HG03025 (cell line): ENCODE results near the gene PCNX3.
"Not testable (repeated sequence)": the region's sequence is repeated elsewhere in the genome, so short reads cannot be mapped to it uniquely, and the experiment has no call there.

Source experiments
- ATAC-seq: cut with Tn5 transposase; IDR thresholded peaks from one replicate; pipeline ENCODE4 v1.9.1; 2021; ENCODE audit warnings: mild to moderate bottlenecking, moderate library complexity; ENCODE audit not compliant: unreplicated experiment, low FRiP score

The PCNX3 gene

GRCh38 chr11:65680192-65680743 lies 64.7 kb downstream of the PCNX3 start:
- no peak for ATAC-seq

GRCh38 chr11:65683480-65683879 lies 67.9 kb downstream of the PCNX3 start:
- ATAC-seq = not testable (repeated sequence)

GRCh38 chr11:65685981-65686380 lies 70.4 kb downstream of the PCNX3 start:
- no peak for ATAC-seq
